HG03108 (cell line): ENCODE data around the gene CLK3.

Experiments used
- ATAC-seq: cut with Tn5 transposase; IDR thresholded peaks from one replicate; pipeline ENCODE4 v1.9.1; 2021; ENCODE audit warnings: moderate library complexity; ENCODE audit not compliant: unreplicated experiment

The CLK3 gene

GRCh38 chr15:74603026-74603788 is 12.4 kb upstream of the CLK3 start:
- ATAC-seq: no peak

DNA sequence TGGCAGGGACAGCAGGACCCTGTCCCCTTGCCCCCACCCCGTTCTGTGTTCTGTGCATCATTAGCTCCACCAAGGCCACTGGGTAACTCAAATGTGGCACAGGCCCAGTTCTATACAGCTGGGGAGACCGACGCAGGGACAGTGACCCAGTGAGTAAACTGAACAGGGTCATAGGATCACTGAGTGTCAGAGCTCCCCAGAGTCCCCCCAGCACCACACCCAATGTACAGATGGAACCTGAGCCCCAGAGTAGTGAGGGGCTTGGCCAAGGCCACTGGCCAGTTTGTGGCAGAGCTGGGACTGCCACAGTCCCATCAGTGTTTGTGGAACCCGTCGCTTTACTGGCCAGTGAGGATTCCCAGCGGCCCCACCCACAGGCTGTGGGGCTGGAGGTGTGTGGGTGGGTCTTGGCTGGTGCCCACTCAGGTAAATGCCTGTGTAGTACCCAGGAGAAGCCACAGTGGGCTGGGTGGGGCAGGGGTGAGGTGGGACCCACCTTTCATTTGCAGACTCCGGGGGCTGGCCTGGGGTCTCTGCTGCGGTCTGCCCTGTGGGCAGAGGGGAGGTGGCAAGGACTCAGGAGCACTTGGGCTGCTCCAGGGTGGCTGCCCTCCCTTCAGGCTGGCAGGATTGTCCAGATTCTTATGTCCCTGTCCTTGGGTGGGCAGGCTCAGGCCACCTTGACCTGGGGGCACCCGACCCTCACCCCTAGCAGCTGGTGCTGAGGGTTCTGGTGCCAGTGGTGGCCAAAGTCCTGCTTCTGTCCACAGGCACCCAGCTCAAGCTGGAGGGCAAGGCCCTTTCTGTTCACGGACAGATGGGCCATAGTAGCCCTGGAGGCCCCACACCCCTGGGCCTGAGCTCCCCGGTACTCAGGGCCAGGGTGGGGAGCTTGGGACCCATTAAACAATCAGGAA is 11.6 kb upstream of the CLK3 start:
- ATAC-seq: no peak

DNA sequence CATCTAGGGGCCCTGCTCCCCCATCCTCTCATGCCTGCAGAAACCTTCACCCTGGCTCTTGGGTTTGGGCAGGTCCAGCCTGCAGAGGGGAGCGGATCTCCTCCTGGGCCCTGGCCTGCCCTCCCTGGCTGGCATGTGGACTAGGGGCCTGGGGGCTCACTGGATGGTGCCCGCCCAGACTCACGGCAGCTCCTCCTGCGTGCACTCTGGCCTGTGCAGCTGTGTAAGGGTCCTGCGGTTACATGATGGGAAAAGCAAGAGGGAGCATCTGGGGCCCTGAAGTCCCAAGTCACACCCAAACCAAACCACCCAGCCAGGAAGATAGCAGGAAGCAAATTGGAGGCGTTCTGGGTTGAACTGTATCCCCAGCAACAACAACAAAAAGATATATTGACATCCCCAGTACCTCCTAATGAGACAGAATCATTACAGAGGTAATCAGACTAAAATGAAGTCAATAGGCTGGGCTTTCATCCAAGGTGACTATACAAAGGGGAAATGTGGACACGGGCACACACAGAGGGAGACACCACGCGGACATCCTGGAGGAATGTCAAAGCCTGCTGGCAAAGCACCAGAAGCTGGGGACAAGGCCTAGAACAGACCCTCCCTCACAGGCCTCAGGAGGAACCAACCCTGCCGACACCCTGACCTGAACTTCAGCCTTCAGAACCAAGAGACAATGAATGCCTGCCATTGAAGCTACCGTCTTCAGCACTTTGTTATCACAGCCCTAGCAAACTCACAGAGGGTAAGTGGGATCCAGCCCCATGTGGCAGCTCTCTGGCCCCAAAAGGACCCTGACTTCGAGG is 10.4 kb upstream of the CLK3 start:
- no peak for ATAC-seq

DNA sequence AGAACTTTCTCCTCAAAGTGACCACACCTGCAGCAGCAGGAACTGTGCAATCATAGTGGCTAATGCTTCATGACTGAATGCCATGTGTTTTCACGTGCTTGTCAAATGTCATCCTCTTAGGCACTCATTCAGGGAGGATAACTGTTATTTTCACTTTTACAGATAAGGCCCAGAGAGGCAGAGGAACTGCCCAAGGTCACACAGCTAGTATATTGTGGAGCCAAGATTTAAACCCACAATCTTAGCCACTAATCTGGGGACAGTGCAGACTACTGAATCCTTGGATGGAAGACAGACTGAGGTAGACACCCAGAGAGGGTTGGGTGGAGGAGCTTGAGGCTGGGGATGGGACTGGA is 9.9 kb upstream of the CLK3 start:
- ATAC-seq: no peak

DNA sequence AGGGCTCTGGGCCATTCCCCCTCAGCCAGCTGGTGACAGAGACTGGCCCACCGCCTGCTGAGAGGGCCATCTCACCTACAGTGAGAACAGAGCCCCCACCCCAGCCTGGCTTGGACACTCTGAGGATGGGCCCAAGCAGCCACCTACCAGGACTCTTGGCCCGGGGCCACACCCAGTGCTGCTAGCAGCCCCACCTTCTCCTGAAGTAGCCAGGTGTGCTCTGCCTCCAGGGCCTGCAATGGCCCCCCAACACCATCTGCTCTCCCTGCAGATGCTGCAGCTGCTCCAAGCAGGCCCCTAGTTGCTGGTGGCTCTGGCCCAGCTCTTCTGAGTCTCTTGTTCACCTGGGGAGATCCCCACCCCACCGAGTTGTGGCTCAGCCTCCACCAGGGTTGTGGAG is 6.8 kb upstream of the CLK3 start:
- ATAC-seq: no peak

GRCh38 chr15:74609938-74610301 is 5.7 kb upstream of the CLK3 start:
- no peak for ATAC-seq

DNA sequence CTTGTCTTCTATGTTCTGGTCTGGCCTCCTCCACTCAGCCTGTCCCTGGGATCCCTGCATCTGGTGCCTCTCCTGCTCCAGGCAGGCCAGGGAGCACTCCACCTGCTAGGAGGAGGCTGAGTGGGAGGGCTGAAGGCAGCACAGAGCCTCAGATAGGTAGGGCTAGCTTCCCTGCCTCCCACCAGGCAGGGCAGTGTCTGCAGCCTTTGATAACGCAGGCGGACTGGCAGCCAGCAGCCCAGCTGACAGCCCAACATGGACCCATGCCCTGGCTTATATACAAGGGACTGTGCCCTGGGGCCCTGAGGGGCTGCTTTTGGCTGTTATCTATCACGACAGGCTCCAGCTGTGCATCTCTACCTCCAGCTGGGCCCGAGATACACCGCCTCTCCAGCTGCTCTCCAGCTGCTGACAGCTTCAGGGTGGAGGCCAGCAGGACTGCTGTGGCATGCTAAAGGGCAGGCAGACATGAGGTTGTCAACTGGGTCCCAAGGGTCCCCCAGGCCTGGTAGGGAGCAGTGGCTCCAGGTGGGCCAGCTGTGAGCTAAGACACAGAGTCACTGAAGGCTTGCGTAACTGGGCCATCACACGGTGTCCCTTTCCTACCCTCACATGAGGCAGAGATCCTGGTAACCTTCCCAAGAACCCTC is 5.2 kb upstream of the CLK3 start:
- no peak for ATAC-seq

DNA sequence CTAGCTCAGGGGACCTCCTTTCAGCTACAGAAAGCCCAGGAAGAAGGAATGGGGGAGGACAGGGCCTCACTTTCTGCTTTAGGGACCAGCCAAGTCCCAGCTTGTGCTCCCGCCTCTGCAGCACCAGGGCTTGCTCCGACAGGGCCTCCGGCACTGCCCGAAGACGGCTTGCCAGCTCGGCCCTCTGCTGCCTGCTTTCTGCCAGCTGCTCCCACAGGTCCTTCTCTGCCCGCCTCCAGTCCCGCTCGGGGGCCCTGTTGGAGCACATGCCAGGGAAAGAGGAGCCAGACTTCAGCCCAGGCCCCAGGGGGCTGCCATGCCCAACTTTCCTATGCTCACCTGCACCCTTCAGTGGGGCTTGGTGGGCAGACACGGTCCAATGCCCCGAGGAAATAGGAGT is 4.3 kb upstream of the CLK3 start:
- no peak for ATAC-seq

- no peak for ATAC-seq
These were observed 3.8 kb upstream of the CLK3 start for GRCh38 chr15:74611834-74612233.

GRCh38 chr15:74612677-74613076 is 3.0 kb upstream of the CLK3 start:
- ATAC-seq: no peak

DNA sequence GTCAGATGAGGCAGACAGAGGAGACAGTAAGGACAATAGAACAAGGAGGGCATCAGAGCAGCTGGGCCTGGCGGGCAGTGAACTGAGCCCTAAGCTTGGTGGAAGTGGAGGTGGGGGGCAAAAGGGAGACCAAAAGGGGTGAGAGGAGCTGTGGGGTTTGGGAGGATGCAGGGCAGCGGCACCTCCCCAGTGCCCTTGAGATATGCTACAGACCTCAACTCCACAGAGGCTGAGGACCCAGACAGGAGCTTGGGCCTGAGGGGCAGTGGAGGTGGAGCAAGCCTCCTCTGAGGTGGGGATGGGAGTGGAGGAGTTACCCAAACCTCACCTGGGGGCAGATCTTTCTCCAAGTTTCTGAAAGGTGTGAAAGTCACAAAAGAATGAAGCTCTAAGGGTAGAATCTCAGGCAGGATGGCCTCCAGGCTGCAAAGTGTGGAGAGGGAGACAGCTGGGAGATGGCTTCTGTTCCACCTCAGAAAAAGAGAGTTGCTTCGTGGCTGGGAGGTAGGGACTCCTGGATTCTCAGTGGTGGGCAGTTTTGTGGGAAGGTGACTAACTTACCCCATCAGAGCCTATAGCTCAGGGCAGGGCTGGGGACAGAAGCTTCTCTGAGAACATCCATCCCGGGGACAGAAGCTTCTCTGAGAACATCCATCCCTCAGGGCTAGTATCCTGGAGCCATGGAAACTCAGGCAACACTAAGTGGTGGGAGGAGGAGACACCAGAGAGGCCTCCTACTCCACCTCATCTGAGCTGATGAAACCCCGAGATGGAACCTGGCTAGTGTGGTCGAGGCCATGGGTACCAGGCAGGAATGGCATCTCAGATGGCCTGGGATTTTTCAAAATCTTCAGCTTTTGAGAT is 2.3 kb upstream of the CLK3 start:
- no peak for ATAC-seq

DNA sequence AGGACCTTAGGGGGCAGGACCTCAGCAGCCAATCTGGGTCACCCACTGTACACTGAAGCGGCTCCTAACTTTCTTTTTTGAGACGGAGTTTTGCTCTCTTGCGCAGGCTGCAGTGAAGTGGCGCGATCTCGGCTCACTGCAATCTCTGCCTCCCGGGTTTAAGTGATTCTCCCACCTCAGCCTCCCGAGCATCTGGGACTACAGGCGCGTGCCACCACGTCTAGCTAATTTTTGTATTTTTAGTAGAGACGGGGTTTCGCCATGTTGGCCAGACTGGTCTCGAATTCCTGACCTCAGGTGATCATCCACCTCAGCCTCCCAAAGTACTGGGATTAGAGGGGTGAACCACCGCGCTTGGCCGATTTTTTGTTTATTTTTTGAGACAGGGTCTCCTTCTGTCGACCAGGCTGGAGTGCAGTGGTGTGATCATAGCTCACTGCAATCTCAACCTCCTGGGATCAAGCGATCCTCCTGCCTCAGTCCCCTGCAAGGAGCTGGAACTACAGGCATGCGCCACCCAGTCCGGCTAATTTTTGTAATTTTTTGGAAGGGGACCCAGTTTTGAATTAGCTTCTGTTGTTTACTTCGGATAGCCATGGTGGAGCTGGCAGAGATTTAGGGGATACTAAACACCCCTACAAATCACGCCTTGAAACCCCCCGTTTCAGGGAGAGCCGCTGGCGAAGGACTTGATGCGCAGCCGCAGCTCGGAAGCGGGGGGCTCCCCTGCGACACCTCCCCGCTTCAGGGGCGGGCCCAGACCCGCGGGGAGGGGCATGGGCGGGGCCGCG is 1.5 kb upstream of the CLK3 start:
- ATAC-seq: no peak

GRCh38 chr15:74614744-74615507 is 710 bp upstream of the CLK3 start:
- peak; percentile 45 for ATAC-seq

DNA sequence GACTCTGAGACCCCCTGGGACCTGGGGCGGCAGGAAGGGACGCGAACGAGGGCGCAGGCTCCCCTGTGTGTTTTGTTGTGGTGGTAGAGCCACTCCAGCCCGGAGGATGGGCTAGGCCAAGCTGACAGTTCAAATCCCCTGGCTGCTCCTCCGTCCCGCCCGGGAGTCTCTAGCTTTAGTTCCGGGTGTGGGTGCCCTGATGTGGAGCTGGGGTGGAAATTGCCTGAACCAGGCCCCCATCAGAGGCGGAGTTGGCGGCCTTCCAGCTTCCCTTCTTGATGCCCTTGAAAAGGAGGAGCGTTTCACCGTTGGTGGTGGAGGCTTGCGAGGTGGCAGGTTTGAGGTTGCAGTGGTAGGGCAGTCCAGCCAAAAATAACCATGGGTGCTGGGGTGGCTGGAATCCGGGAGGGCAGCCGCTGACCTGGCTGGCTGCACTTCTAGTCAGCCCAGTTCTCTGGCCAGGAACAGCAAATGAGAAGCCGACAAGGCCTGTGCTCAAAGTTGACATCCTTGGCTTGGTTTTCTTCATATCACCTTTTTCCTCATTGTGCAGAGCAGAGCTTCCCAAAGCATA is 817 bp downstream of the CLK3 start:
- no peak for ATAC-seq

- ATAC-seq: no peak
These were observed 1.4 kb downstream of the CLK3 start for GRCh38 chr15:74616996-74617395.

DNA sequence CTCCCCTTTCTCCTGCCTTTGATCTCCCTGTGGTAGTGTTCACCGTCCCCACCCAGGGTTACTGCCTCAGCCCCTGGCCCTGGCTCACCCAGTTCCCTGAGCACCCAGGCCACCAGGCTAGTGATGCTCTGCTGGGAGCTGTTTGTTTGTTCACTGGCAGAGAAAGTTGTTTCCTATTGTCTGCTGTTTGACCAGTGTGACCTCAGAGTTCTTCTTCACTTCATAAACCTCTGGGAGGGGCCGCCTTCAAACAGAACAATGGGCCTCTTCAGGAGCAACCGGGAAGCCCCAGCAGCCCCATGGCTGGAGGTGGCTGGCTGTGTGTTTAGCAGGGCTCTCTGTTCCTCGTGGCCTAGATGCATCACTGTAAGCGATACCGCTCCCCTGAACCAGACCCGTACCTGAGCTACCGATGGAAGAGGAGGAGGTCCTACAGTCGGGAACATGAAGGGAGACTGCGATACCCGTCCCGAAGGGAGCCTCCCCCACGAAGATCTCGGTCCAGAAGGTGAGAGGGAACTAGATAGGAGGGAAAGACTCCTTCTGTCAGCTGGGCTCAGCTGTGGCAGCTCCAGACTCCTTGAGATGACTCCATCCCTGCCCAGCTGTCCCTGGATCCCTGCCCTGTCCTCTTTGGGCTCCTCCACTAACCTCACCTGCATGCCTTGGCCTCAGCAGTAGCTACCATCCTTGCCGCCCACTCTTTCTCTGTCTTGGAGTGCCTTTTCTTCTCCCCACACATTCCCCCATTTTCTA is 3.4 kb downstream of the CLK3 start:
- ATAC-seq: no peak

DNA sequence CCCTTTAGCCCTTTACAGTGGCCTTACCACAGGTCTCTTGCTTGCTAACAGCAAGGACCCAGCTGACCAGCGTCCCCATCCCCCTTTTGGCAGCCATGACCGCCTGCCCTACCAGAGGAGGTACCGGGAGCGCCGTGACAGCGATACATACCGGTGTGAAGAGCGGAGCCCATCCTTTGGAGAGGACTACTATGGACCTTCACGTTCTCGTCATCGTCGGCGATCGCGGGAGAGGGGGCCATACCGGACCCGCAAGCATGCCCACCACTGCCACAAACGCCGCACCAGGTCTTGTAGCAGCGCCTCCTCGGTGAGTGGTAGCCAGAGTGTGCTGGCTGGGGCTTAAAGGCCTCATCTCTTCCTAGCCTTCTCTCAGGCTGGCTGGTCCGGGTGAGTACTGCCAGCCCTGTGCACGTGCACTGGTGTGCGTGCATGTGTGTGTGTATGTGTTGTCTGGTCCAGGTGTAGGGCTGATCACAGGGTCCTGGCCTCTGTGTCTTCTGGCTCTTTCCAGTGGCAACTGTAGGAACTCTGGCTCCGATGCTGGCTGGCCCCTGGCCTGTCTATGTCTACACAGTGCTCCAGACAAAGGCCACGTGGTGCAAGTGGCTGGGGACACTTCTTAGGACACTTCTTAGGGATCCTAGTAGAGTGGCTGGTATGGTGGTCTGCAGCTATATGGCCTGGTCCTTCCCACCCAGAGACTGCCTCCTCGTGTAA is 4.4 kb downstream of the CLK3 start:
- no peak for ATAC-seq
